Measurements from ENCODE around the gene TSPAN33. TPM values are rescaled to one million over a fixed set of nuclear protein-coding genes. Genes with fewer than 3 reads are reported as not detected.
A peak's percentile ranks its signal among the peaks of the same experiment; 100 is the strongest.
"Not testable (repeated sequence)": the region's sequence is repeated elsewhere in the genome, so short reads cannot be mapped to it uniquely, and the experiment has no call there.

The TSPAN33 gene
- total RNA-seq, 4 donors from 2014 or later = 1.9 to 15.5 (median 9.9) TPM

DNA sequence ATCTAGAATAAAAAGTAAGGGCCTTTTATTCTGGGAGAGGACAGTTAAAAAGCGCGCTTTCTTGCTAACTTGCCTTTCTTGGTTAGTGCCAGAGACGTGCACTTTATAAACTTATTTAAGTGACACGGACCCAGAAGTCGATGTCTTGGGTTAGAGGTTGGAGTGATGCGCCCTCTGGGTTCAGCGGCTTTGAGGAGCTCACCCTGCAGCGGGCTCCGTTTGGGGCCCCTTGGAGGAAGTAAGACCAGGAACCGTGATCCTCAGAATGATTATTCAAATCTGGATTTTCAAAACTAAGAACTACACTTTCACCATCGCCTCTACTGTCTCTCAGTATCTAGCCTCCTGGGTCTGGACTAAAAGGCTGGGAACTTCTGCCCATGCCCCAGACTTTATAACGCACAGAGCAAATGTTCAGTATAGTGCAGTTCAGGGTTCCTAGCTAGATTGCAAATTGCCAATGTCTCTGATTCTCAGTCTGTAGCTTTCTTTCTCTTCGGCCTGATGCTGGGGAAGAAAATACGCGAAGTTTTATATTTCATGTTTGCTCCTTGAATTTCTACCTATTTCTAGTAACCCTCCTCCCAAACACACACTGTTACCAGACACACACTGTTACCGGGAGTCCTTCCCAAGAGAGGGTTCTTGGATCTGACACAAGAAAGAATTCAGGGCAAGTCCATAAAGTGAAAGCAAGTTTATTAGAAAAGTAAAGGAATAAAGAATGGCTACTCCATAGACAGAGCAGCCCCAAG lies 25.4 kb downstream of the TSPAN33 start:
- 14 to 57% methylated on average over 11 to 16 of the region's 16 CpGs for WGBS, 2 donors (ENCODE audit: low coverage in 1 of 2)
- ATAC-seq = no peak
- peak overlapping the region in 3 of 4 donors; percentile 30 to 76 (median 67) for H3K27ac ChIP-seq

GRCh38 chr7:129170441-129171021 lies 26.0 kb downstream of the TSPAN33 start:
- TF ChIP-seq CTCF (IDR thresholded peaks at IDR 0.05) (no peak), POLR2A (IDR thresholded peaks at IDR 0.05) (no peak), POLR2AphosphoS5 (IDR thresholded peaks at IDR 0.05) (no peak)
- no peak for ATAC-seq
- Histone ChIP-seq H3K36me3 (no peaks in the 10 kb centered on the region), H3K4me3 (peak overlapping the region in 1 of 2 donors; percentile 60), H3K27ac (peak overlapping the region in 3 of 4 donors; percentile 30 to 76 (median 67)), H3K9me3 (no peaks in the 10 kb centered on the region), H3K27me3 (no peaks in the 10 kb centered on the region), H3K4me1 (peaks cover 0 to 30% (median 0%) of the 10 kb centered on the region in 3 donors)
- 83 to 92% methylated on average over 9 of the region's 11 CpGs for WGBS, 2 donors (ENCODE audit: low coverage in 1 of 2)

More for the DNA sequence above, 25.4 kb downstream of the TSPAN33 start:
- H3K4me1 ChIP-seq = peaks cover 0 to 30% (median 0%) of the 10 kb centered on the region in 3 donors
- H3K9me3 ChIP-seq = no peaks in the 10 kb centered on the region
- H3K4me3 ChIP-seq = peak overlapping the region; percentile 38 to 60
- TF ChIP-seq POLR2AphosphoS5 (IDR thresholded peaks at IDR 0.05) (no peak), CTCF (IDR thresholded peaks at IDR 0.05) (no peak)
- H3K36me3 ChIP-seq = no peaks in the 10 kb centered on the region
- H3K27me3 ChIP-seq = no peaks in the 10 kb centered on the region

- H3K36me3 ChIP-seq, H3K27me3 ChIP-seq, H3K9me3 ChIP-seq, H3K27ac ChIP-seq, H3K4me3 ChIP-seq, ATAC-seq: not testable (repeated sequence)
- H3K4me1 ChIP-seq = peaks cover 0 to 17% (median 0%) of the 10 kb centered on the region in 3 donors
- WGBS, 2 donors (ENCODE audit: low coverage in 1 of 2) = 84 to 100% methylated on average over 3 to 5 of the region's 7 CpGs
These were observed 29.4 kb downstream of the TSPAN33 start for GRCh38 chr7:129173861-129174260.

- ATAC-seq = no peak
- 35 to 37% methylated on average over 9 to 10 of the region's 11 CpGs for WGBS, 2 donors (ENCODE audit: low coverage in 1 of 2)
- no peaks in the 10 kb centered on the region for H3K4me1 ChIP-seq
These were observed 32.6 kb downstream of the TSPAN33 start for GRCh38 chr7:129176916-129177710.

More at GRCh38 chr7:129176916-129177710, 32.6 kb downstream of the TSPAN33 start:
- Histone ChIP-seq H3K4me3 (no peak overlapping the region), H3K36me3 (no peaks in the 10 kb centered on the region), H3K9me3 (no peaks in the 10 kb centered on the region), H3K27ac (no peak overlapping the region), H3K27me3 (peaks cover 14% of the 10 kb centered on the region)
- TF ChIP-seq POLR2AphosphoS5 (IDR thresholded peaks at IDR 0.05) (no peak), CTCF (IDR thresholded peaks at IDR 0.05) (no peak), POLR2A (IDR thresholded peaks at IDR 0.05) (no peak), EP300 (IDR thresholded peaks at IDR 0.05) (no peak)
